CD14-positive monocyte (primary cell): Measurements from ENCODE around the gene FOXP1. TPM values are rescaled to one million over a fixed set of nuclear protein-coding genes. Genes with fewer than 3 reads are reported as not detected.

Experiments used
- DNase-seq, 3 donors: peaks; one replicate each; pipeline ENCODE4 v3.0.0-alpha.2; 2011 to 2022
- H2AFZ ChIP-seq: 2 replicates; pipeline ENCODE4 v1.6.0; 2012; ENCODE audit warnings: mild to moderate bottlenecking, low read depth, low read length, inconsistent platforms; ENCODE audit not compliant: insufficient read depth, poor library complexity, severe bottlenecking
- H3K27ac ChIP-seq, 2 donors: 1 replicate in 1 of 2; 2 replicates in 1 of 2; pipeline ENCODE4 v1.5.1; 2012 to 2013; ENCODE audit warnings: low read length in 2 of 2, control low read depth in 1 of 2, inconsistent platforms in 1 of 2, low read depth in 1 of 2, mild to moderate bottlenecking in 1 of 2
- H3K27me3 ChIP-seq, 2 donors: one replicate each; pipeline versions ENCODE4 v1.6.0 to v1.6.1; 2011 to 2013; ENCODE audit warnings: low read length in 2 of 2; ENCODE audit not compliant: control insufficient read depth in 2 of 2, insufficient read depth in 2 of 2
- H3K36me3 ChIP-seq, 2 donors: replicated peaks in 1 of 2; 1 replicate in 1 of 2; 2 replicates in 1 of 2; pipeline versions ENCODE4 v1.5.1 to v1.6.1; 2012 to 2013; ENCODE audit warnings: low read length in 2 of 2, control low read depth in 1 of 2, inconsistent platforms in 1 of 2, mild to moderate bottlenecking in 1 of 2; ENCODE audit not compliant: insufficient read depth in 2 of 2, control insufficient read depth in 1 of 2
- H3K4me1 ChIP-seq, 2 donors: 1 replicate in 1 of 2; 2 replicates in 1 of 2; pipeline versions ENCODE4 v1.5.1 to v1.6.1; 2012 to 2013; ENCODE audit warnings: low read length in 2 of 2, control low read depth in 1 of 2, inconsistent platforms in 1 of 2, mild to moderate bottlenecking in 1 of 2, moderate library complexity in 1 of 2; ENCODE audit not compliant: insufficient read depth in 2 of 2, control insufficient read depth in 1 of 2
- H3K4me2 ChIP-seq: replicated peaks from 2 replicates; pipeline ENCODE3; 2012; ENCODE audit warnings: low read length, moderate library complexity, mild to moderate bottlenecking; ENCODE audit not compliant: poor library complexity, severe bottlenecking; ENCODE audit errors: extremely low read depth
- H3K4me3 ChIP-seq, 3 experiments: fragments of 200-600 bp in 1 of 3; sonication (generic) in 1 of 3; replicated peaks in 1 of 3; 1 replicate in 2 of 3; 2 replicates in 1 of 3; pipeline ENCODE4 v1.5.1; 2011 to 2013; ENCODE audit warnings: low read length in 3 of 3, mild to moderate bottlenecking in 3 of 3, control low read depth in 2 of 3, low read depth in 2 of 3, inconsistent platforms in 1 of 3, moderate library complexity in 1 of 3
- H3K79me2 ChIP-seq: 2 replicates; pipeline ENCODE4 v1.6.0; 2012; ENCODE audit warnings: mild to moderate bottlenecking, control low read depth, inconsistent platforms, low read length, moderate library complexity; ENCODE audit not compliant: insufficient read depth
- H3K9ac ChIP-seq: 2 replicates; pipeline ENCODE4 v1.6.0; 2017; ENCODE audit warnings: low read length, mild to moderate bottlenecking; ENCODE audit not compliant: insufficient read depth, poor library complexity, severe bottlenecking
- H3K9me3 ChIP-seq, 2 donors: replicated peaks in 1 of 2; 1 replicate in 1 of 2; 2 replicates in 1 of 2; pipeline versions ENCODE4 v1.5.1 to v1.6.1; 2012 to 2013; ENCODE audit warnings: low read length in 2 of 2, control low read depth in 1 of 2; ENCODE audit not compliant: control insufficient read depth in 1 of 2, insufficient read depth in 1 of 2
- H4K20me1 ChIP-seq: 2 replicates; pipeline ENCODE4 v1.6.0; 2012; ENCODE audit warnings: mild to moderate bottlenecking, low read length, control low read depth, moderate library complexity; ENCODE audit not compliant: insufficient read depth
- H3K27ac Mint-ChIP-seq, 7 donors: one replicate each; pipeline ENCODE4 v1.8.0; 2020; ENCODE audit warnings: mild to moderate bottlenecking in 7 of 7, mixed read lengths in 7 of 7, moderate library complexity in 6 of 7, inconsistent platforms in 2 of 7
- H3K27me3 Mint-ChIP-seq, 3 donors: one replicate each; pipeline ENCODE4 v1.8.0; 2021 to 2022; ENCODE audit warnings: low read depth in 3 of 3, mild to moderate bottlenecking in 3 of 3, mixed read lengths in 3 of 3, moderate library complexity in 3 of 3, inconsistent platforms in 1 of 3
- H3K36me3 Mint-ChIP-seq, 2 donors: one replicate each; pipeline ENCODE4 v1.8.0; 2020; ENCODE audit warnings: mixed read lengths in 2 of 2, inconsistent platforms in 1 of 2, mild to moderate bottlenecking in 1 of 2
- H3K4me1 Mint-ChIP-seq: one replicate; pipeline ENCODE4 v1.8.0; 2020; ENCODE audit warnings: mild to moderate bottlenecking, mixed read lengths
- H3K4me3 Mint-ChIP-seq, 2 donors: one replicate each; pipeline ENCODE4 v1.8.0; 2020; ENCODE audit warnings: mild to moderate bottlenecking in 2 of 2, mixed read lengths in 2 of 2, moderate library complexity in 1 of 2
- H3K9me3 Mint-ChIP-seq, 7 donors: one replicate each; pipeline ENCODE4 v1.8.0; 2020 to 2022; ENCODE audit warnings: mixed read lengths in 7 of 7, mild to moderate bottlenecking in 6 of 7, moderate library complexity in 6 of 7, inconsistent platforms in 2 of 7
- CTCF ChIP-seq: fragments of 200-600 bp; IDR thresholded peaks from one replicate; pipeline ENCODE4 v1.8.0; 2022; ENCODE audit warnings: antibody characterized with exemption, mild to moderate bottlenecking
- WGBS: methylation state at CpG from one replicate; pipeline ENCODE4 v1.1.5; 2013; ENCODE audit warnings: missing lambda C conversion rate; ENCODE audit not compliant: insufficient coverage; 5-methylcytosine and 5-hydroxymethylcytosine counted together
- intact Hi-C, 2 donors: fragments of 100-400 bp; cut with micrococcal nuclease; formaldehyde crosslinking; loops; one replicate each; pipeline versions ENCODE4 v1.15.0 to v1.15.1; 2023
- polyA minus RNA-seq: library from RNA; depleted of rRNA, polyadenylated mRNA; stranded (reverse); fragments of >200 nt; gene quantifications from 2 replicates; pipeline ENCODE4 v1.2.3, GENCODE V29; 2012
- polyA plus RNA-seq, 3 donors: library from polyadenylated mRNA; depleted of rRNA in 1 of 3; unstranded in 2 of 3; stranded (reverse) in 1 of 3; fragments of 300-500 nt in 2 of 3; fragments of >200 nt in 1 of 3; fragmentation: Illumina TruSeq in 2 of 3; gene quantifications; 1 replicate in 2 of 3; 2 replicates in 1 of 3; pipeline ENCODE4 v1.2.3, GENCODE V29; 2012 to 2021
- total RNA-seq, 12 experiments: library from RNA in 1 of 12; stranded (reverse) in 1 of 12; fragments of 120-200 nt in 1 of 12; gene quantifications; one replicate each; pipeline ENCODE4 v1.2.4 and lab custom pipeline; 2013 to 2026; ENCODE audit warnings: mixed read lengths in 6 of 12, inconsistent platforms in 1 of 12

The FOXP1 gene
- 62.5 TPM for total RNA-seq (2013)
- polyA plus RNA-seq (10 to 100 TPM; 25.7 to 42.6 (median 27.8) TPM), polyA minus RNA-seq (60.8 and 69.2 TPM in 2 replicates), total RNA-seq (lab: John Stamatoyannopoulos, UW) (39.4 to 211 (median 80.2) reads per million in 11 experiments)

GRCh38 chr3:71583566-71584393 lies at the start of gene FOXP1:
Gene FOXP1, minus strand, starts transcription at chr3:71583728. Its CDS starts 385,347 bp downstream, at chr3:71198381.
- Histone ChIP-seq H3K4me1 (peaks cover 26 to 43% of the 10 kb centered on the region in 2 donors), H3K4me2 (peak within 1 kb of the TSS; percentile 95), H3K79me2 (peaks cover 82% of the 10 kb centered on the region), H4K20me1 (peaks cover 26% of the 10 kb centered on the region), H2AFZ (peak within 1 kb of the TSS; percentile 88), H3K4me3 (peak within 1 kb of the TSS; percentile 91 to 99 (median 99)), H3K27ac (peak within 1 kb of the TSS; percentile 92 to 96), H3K36me3 (no peaks in the 10 kb centered on the region), H3K9ac (peak within 1 kb of the TSS; percentile 94), H3K9me3 (no peaks in the 10 kb centered on the region), H3K27me3 (no peaks in the 10 kb centered on the region)
- peak within 1 kb of the TSS; percentile 95 to 96 for H3K4me3 Mint-ChIP-seq
- H3K27ac Mint-ChIP-seq = peak within 1 kb of the TSS; percentile 92 to 99 (median 97)
- H3K36me3 Mint-ChIP-seq = peaks cover 0 to 10% of the 10 kb centered on the region in 2 donors
- peaks cover 0 to 3% (median 0%) of the 10 kb centered on the region in 7 donors for H3K9me3 Mint-ChIP-seq
- H3K27me3 Mint-ChIP-seq = peaks cover 0 to 2% (median 0%) of the 10 kb centered on the region in 3 donors
- WGBS = under 1% methylated on average over 42 of the region's 75 CpGs
- no peak for TF ChIP-seq CTCF
- intact Hi-C loops = loop anchor here (5.0 to 10.0 kb wide), 8 partner anchors 36 to 579 kb away; no protein-coding TSS in a partner anchor
- H3K4me1 Mint-ChIP-seq = peaks cover 35% of the 10 kb centered on the region
- peak; percentile 67 to 87 (median 77) for DNase-seq

- intact Hi-C loops = no loop called here
- Histone ChIP-seq H3K27ac (peak overlapping the region; percentile 61 to 91), H3K4me2 (peak overlapping the region; percentile 71), H3K4me1 (peaks cover 29 to 32% of the 10 kb centered on the region in 2 donors), H4K20me1 (no peaks in the 10 kb centered on the region), H3K36me3 (no peaks in the 10 kb centered on the region), H3K4me3 (peak overlapping the region in 2 of 3 experiments; percentile 23 to 59), H3K27me3 (no peaks in the 10 kb centered on the region), H3K9ac (peak overlapping the region; percentile 39), H2AFZ (peak overlapping the region; percentile 73), H3K9me3 (no peaks in the 10 kb centered on the region), H3K79me2 (no peaks in the 10 kb centered on the region)
- DNase-seq = peak; percentile 72 to 89 (median 78)
- Mint-ChIP-seq H3K9me3 (peaks cover 0 to 6% (median 3%) of the 10 kb centered on the region in 7 donors), H3K4me1 (peaks cover 38% of the 10 kb centered on the region), H3K27me3 (peaks cover 0 to 7% (median 0%) of the 10 kb centered on the region in 3 donors), H3K27ac (peak overlapping the region; percentile 86 to 99 (median 96)), H3K4me3 (peak overlapping the region; percentile 27 to 64), H3K36me3 (peaks cover 2 to 8% of the 10 kb centered on the region in 2 donors)
- TF ChIP-seq CTCF = no peak
- WGBS = no CpG with 5 or more reads among the region's 2 CpGs
Observed at GRCh38 chr3:71629711-71630110, 46.2 kb upstream of the FOXP1 start.
